Measurements from ENCODE around the gene TM9SF1.
A peak's percentile ranks its signal among the peaks of the same experiment; 100 is the strongest.

Gene TM9SF1

DNA sequence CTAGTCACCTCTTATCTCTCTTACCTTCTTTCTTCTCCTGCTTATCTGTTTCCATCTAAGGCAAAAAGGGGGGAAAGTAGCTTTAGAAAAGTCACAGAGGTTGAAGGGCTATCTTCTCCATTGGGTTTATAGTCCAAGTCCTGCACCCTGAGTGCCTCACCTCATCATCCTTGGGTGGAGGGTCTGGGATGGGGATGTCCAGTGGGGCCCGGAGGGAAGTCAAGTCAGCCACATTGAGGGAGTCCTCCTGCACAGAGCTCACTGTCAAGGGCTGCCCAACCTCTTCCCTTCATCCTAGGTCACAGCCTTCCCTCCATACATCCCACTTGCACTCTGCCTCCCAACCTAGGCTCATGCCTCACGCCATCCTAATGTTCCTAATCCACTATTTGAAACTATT, 50.0 kb downstream of the TM9SF1 start:
- Histone ChIP-seq H3K4me3 (ENCODE audit: low read length) (peak overlapping the region; percentile 87), H3K79me2 (ENCODE audit: low read length) (peaks cover 52% of the 10 kb centered on the region), H3K9me2 (replicated peaks; ENCODE audit: insufficient read depth, low read length) (no peaks in the 10 kb centered on the region), H3K9ac (ENCODE audit: low read length) (peak overlapping the region; percentile 84; the same call in 1 of the 2 replicates), H3K36me3 (replicated peaks; ENCODE audit: insufficient read depth, low read length) (no peaks in the 10 kb centered on the region), H3K4me2 (ENCODE audit: low read depth, low read length) (peak overlapping the region; percentile 81), H4K20me1 (ENCODE audit: insufficient read depth, low read length) (no peaks in the 10 kb centered on the region), H3K4me1 (ENCODE audit: low read length) (peaks cover 11% of the 10 kb centered on the region), H2AFZ (ENCODE audit: low read length) (no peak overlapping the region), H3K9me3 (replicated peaks; ENCODE audit: insufficient read depth, low read length) (no peaks in the 10 kb centered on the region), H3K27ac (ENCODE audit: low read length) (no peak overlapping the region), H3F3A (ENCODE audit: insufficient read depth, low read length) (peaks cover 10% of the 10 kb centered on the region), H3K27me3 (replicated peaks; ENCODE audit: insufficient read depth, low read length) (no peaks in the 10 kb centered on the region)
- DNase-seq: no peak
- TF ChIP-seq EZH2phosphoT487 (IDR thresholded peaks at IDR 0.05; ENCODE audit: low read length): no peak
- TF ChIP-seq, protein P1, sequence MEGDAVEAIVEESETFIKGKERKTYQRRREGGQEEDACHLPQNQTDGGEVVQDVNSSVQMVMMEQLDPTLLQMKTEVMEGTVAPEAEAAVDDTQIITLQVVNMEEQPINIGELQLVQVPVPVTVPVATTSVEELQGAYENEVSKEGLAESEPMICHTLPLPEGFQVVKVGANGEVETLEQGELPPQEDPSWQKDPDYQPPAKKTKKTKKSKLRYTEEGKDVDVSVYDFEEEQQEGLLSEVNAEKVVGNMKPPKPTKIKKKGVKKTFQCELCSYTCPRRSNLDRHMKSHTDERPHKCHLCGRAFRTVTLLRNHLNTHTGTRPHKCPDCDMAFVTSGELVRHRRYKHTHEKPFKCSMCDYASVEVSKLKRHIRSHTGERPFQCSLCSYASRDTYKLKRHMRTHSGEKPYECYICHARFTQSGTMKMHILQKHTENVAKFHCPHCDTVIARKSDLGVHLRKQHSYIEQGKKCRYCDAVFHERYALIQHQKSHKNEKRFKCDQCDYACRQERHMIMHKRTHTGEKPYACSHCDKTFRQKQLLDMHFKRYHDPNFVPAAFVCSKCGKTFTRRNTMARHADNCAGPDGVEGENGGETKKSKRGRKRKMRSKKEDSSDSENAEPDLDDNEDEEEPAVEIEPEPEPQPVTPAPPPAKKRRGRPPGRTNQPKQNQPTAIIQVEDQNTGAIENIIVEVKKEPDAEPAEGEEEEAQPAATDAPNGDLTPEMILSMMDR (IDR thresholded peaks at IDR 0.05; ENCODE audit: low read length): no peak
- TF ChIP-seq EZH2 (optimal IDR thresholded peaks at IDR 0.05; ENCODE audit: low read depth, low read length): no peak

DNA sequence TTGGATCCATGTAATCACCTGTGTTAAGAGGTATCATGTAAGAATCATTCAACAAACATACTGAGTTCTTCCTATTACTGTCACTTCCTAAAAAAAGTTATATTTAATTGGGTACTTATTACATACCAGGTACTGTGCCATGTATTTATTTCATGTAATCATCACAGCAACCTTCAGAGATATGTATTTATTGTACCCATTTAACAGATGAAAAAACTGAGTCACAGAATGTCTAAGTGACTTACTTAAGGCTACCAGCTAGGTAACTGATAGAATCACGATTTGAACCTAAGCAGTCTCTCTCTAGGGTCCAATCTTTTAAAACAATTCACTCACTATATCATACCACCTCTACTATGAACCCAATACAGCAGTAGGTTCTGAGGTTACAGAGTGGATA, 50.8 kb downstream of the TM9SF1 start:
- no peak overlapping the region for H3K4me2 ChIP-seq (ENCODE audit: low read depth, low read length)
- H3K9me2 ChIP-seq (replicated peaks; ENCODE audit: insufficient read depth, low read length): no peaks in the 10 kb centered on the region
- H2AFZ ChIP-seq (ENCODE audit: low read length): no peak overlapping the region
- H3K4me3 ChIP-seq (ENCODE audit: low read length): no peak overlapping the region
- TF ChIP-seq, protein P1 (IDR thresholded peaks at IDR 0.05; ENCODE audit: low read length): no peak
- TF ChIP-seq EZH2phosphoT487 (IDR thresholded peaks at IDR 0.05; ENCODE audit: low read length) (no peak), EZH2 (optimal IDR thresholded peaks at IDR 0.05; ENCODE audit: low read depth, low read length) (no peak)
- peaks cover 53% of the 10 kb centered on the region for H3K79me2 ChIP-seq (ENCODE audit: low read length)
- no peak overlapping the region for H3K27ac ChIP-seq (ENCODE audit: low read length)
- no peak overlapping the region for H3K9ac ChIP-seq (ENCODE audit: low read length)
- no peaks in the 10 kb centered on the region for H3K36me3 ChIP-seq (replicated peaks; ENCODE audit: insufficient read depth, low read length)
- peaks cover 10% of the 10 kb centered on the region for H3F3A ChIP-seq (ENCODE audit: insufficient read depth, low read length)
- H3K27me3 ChIP-seq (replicated peaks; ENCODE audit: insufficient read depth, low read length): no peaks in the 10 kb centered on the region
- no peaks in the 10 kb centered on the region for H3K9me3 ChIP-seq (replicated peaks; ENCODE audit: insufficient read depth, low read length)
- DNase-seq: no peak
- no peaks in the 10 kb centered on the region for H4K20me1 ChIP-seq (ENCODE audit: insufficient read depth, low read length)
- H3K4me1 ChIP-seq (ENCODE audit: low read length): peaks cover 15% of the 10 kb centered on the region

DNA sequence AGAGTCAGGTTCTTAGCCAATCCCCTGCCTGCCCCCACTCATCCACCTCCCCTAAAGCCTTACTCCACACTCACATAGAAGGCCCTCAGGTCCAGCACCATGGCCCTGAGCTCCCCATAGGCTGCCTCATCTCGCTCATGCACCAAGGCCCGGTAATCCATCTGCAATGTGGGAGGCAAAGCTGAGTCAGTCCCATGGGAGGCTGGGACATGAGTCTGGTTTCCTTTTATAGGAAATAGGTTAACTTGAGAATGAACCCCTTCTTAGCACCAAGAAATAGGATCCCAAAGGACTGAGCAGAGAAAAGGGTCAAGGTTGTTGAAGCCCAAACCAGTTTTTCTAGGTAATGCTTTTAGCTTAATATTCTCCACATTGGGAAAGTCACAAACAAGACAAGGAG, 51.7 kb downstream of the TM9SF1 start:
- Histone ChIP-seq H3K4me1 (ENCODE audit: low read length) (peaks cover 17% of the 10 kb centered on the region), H3K79me2 (ENCODE audit: low read length) (peaks cover 57% of the 10 kb centered on the region), H3K4me3 (ENCODE audit: low read length) (no peak overlapping the region), H3K27me3 (replicated peaks; ENCODE audit: insufficient read depth, low read length) (no peaks in the 10 kb centered on the region), H4K20me1 (ENCODE audit: insufficient read depth, low read length) (no peaks in the 10 kb centered on the region), H3K9me3 (replicated peaks; ENCODE audit: insufficient read depth, low read length) (no peaks in the 10 kb centered on the region), H3K9ac (ENCODE audit: low read length) (no peak overlapping the region), H2AFZ (ENCODE audit: low read length) (no peak overlapping the region), H3K36me3 (replicated peaks; ENCODE audit: insufficient read depth, low read length) (no peaks in the 10 kb centered on the region), H3K4me2 (ENCODE audit: low read depth, low read length) (no peak overlapping the region), H3F3A (ENCODE audit: insufficient read depth, low read length) (peaks cover 10% of the 10 kb centered on the region), H3K9me2 (replicated peaks; ENCODE audit: insufficient read depth, low read length) (no peaks in the 10 kb centered on the region), H3K27ac (ENCODE audit: low read length) (no peak overlapping the region)
- TF ChIP-seq, protein P1 (IDR thresholded peaks at IDR 0.05; ENCODE audit: low read length): no peak
- TF ChIP-seq EZH2phosphoT487 (IDR thresholded peaks at IDR 0.05; ENCODE audit: low read length): no peak
- TF ChIP-seq EZH2 (optimal IDR thresholded peaks at IDR 0.05; ENCODE audit: low read depth, low read length): no peak
- no peak for DNase-seq
